Measurements from ENCODE around the gene KLF9. TPM values are rescaled to one million over a fixed set of nuclear protein-coding genes. Genes with fewer than 3 reads are reported as not detected.
A peak's percentile ranks its signal among the peaks of the same experiment; 100 is the strongest.

Gene KLF9
- total and polyA plus RNA-seq, 2 donors (not counting 3 experiments of a cell fraction or from before 2014, with no cell fraction given): 7.3 to 17.2 TPM

- ChIA-PET POLR2A (no interaction called here), CTCF (interaction anchor here (0.7 to 15.0 kb wide), 32 partner anchors 10 to 369 kb away, joined by 3 to 255 read pairs (median 4); partner anchors contain the start of genes KLF9 and SMC5)
- Histone ChIP-seq H3K4me3 (replicated peaks in 1 of 3; ENCODE audit: insufficient read depth in 1 of 3, low read depth in 1 of 3, low read length in 3 of 3) (no peak overlapping the region), H3K36me3 (ENCODE audit: control insufficient read depth in 2 of 2, extremely low read depth in 1 of 2, insufficient read depth in 2 of 2, low read length in 2 of 2) (peaks cover 0 to 2% of the 10 kb centered on the region in 2 experiments), H3K27ac (ENCODE audit: insufficient read depth, low read depth, low read length) (no peak overlapping the region), H3K9ac (replicated peaks; ENCODE audit: extremely low read depth, insufficient read depth, low read length) (no peak overlapping the region), H3K4me1 (ENCODE audit: control insufficient read depth, extremely low read depth, insufficient read depth, low read length) (no peaks in the 10 kb centered on the region), H3K27me3 (ENCODE audit: control insufficient read depth in 2 of 2, insufficient read depth in 2 of 2, low read length in 2 of 2) (no peaks in the 10 kb centered on the region), H3K4me2 (ENCODE audit: insufficient read depth, low read length) (no peak overlapping the region), H3K79me2 (ENCODE audit: control insufficient read depth, insufficient read depth, low read length) (no peaks in the 10 kb centered on the region), H3K9me3 (replicated peaks; ENCODE audit: control insufficient read depth, insufficient read depth, low read length) (no peaks in the 10 kb centered on the region), H2AFZ (ENCODE audit: low read depth, low read length) (no peak overlapping the region), H4K20me1 (replicated peaks; ENCODE audit: control insufficient read depth, extremely low read depth, insufficient read depth, low read length) (no peaks in the 10 kb centered on the region), H3K9me1 (replicated peaks; ENCODE audit: control insufficient read depth, extremely low read depth, insufficient read depth, low read length) (no peaks in the 10 kb centered on the region)
- FAIRE-seq (peak; percentile 66), DNase-seq (ENCODE audit: low read depth, low spot score) (peak; percentile 40)
- no TSS peak for BruUV-seq (replicated peaks)
- intact Hi-C loops (cut with micrococcal nuclease) (loop anchor here (1.0 to 5.0 kb wide), 5 partner anchors 52 to 368 kb away; no protein-coding TSS in a partner anchor), dilution Hi-C loops (cut with MboI; ENCODE audit: extremely low pct_ligation_motif_present, low sequenced_read_pairs) (no loop called here)
- TF ChIP-seq FOS (IDR thresholded peaks at IDR 0.05; ENCODE audit: borderline replicate concordance, insufficient read depth, low read length) (no peak), EZH2 (IDR thresholded peaks at IDR 0.05; ENCODE audit: borderline replicate concordance, low read depth, low read length, severe bottlenecking) (no peak), MYC (IDR thresholded peaks at IDR 0.05; ENCODE audit: low read depth, low read length) (no peak), CTCF (IDR thresholded peaks at IDR 0.05; ENCODE audit: extremely low read depth in 1 of 2, insufficient read depth in 1 of 2, low read depth in 1 of 2, low read length in 2 of 2) (peak in 1 of 2 donors; percentile 4)
These were observed 73.9 kb downstream of the KLF9 start for GRCh38 chr9:70340572-70340971.

Other genes with a start within 250 kb of the KLF9 start
- 24.3 and 32.8 TPM in 2 replicates for gene SMC5, start 155.7 kb downstream of the KLF9 start, total RNA-seq
- gene SMC5, start 155.7 kb downstream of the KLF9 start, polyA plus RNA-seq: 5.3 and 17.1 TPM in 2 replicates